Measurements from ENCODE around the gene CDON. TPM values are rescaled to one million over a fixed set of nuclear protein-coding genes. Genes with fewer than 3 reads are reported as not detected.

Gene CDON
- total RNA-seq, 1 donor from 2014 or later, result 19.9 TPM

GRCh38 chr11:126101930-126102283, 39.2 kb upstream of the CDON start:
- H3K27ac Mint-ChIP-seq (ENCODE audit: unreplicated experiment), result no peak overlapping the region

GRCh38 chr11:126101251-126101929, 38.7 kb upstream of the CDON start:
- peaks cover 8% of the 10 kb centered on the region for H3K27me3 Mint-ChIP-seq (ENCODE audit: low read depth)
- no peak overlapping the region for H3K4me3 Mint-ChIP-seq (ENCODE audit: unreplicated experiment)
- H3K4me1 Mint-ChIP-seq (ENCODE audit: low read depth), result peaks cover 35% of the 10 kb centered on the region
- no peaks in the 10 kb centered on the region for H3K36me3 Mint-ChIP-seq (ENCODE audit: low read depth)
- no peak for DNase-seq (ENCODE audit: low spot score)
- TF ChIP-seq CTCF (IDR thresholded peaks at IDR 0.05), result no peak
- no peaks in the 10 kb centered on the region for H3K9me3 Mint-ChIP-seq (ENCODE audit: low read depth)
- H3K27ac Mint-ChIP-seq (ENCODE audit: unreplicated experiment), result no peak overlapping the region

More at GRCh38 chr11:126101930-126102283, 39.2 kb upstream of the CDON start:
- no peaks in the 10 kb centered on the region for H3K9me3 Mint-ChIP-seq (ENCODE audit: low read depth)
- no peak for DNase-seq (ENCODE audit: low spot score)
- TF ChIP-seq CTCF (IDR thresholded peaks at IDR 0.05), result no peak
- peaks cover 8% of the 10 kb centered on the region for H3K27me3 Mint-ChIP-seq (ENCODE audit: low read depth)
- H3K36me3 Mint-ChIP-seq (ENCODE audit: low read depth), result no peaks in the 10 kb centered on the region
- H3K4me1 Mint-ChIP-seq (ENCODE audit: low read depth), result peaks cover 35% of the 10 kb centered on the region
- no peak overlapping the region for H3K4me3 Mint-ChIP-seq (ENCODE audit: unreplicated experiment)

GRCh38 chr11:126100716-126101115, 38.0 kb upstream of the CDON start:
- no peak for TF ChIP-seq CTCF (IDR thresholded peaks at IDR 0.05)
- H3K27ac Mint-ChIP-seq (ENCODE audit: unreplicated experiment), result no peak overlapping the region
- no peaks in the 10 kb centered on the region for H3K9me3 Mint-ChIP-seq (ENCODE audit: low read depth)
- no peak overlapping the region for H3K4me3 Mint-ChIP-seq (ENCODE audit: unreplicated experiment)
- no peak for DNase-seq (ENCODE audit: low spot score)
- peaks cover 35% of the 10 kb centered on the region for H3K4me1 Mint-ChIP-seq (ENCODE audit: low read depth)
- no peaks in the 10 kb centered on the region for H3K36me3 Mint-ChIP-seq (ENCODE audit: low read depth)
- peaks cover 8% of the 10 kb centered on the region for H3K27me3 Mint-ChIP-seq (ENCODE audit: low read depth)

GRCh38 chr11:126098204-126098769, 35.6 kb upstream of the CDON start:
- no peaks in the 10 kb centered on the region for H3K9me3 Mint-ChIP-seq (ENCODE audit: low read depth)
- DNase-seq (ENCODE audit: low spot score), result no peak
- peaks cover 4% of the 10 kb centered on the region for H3K36me3 Mint-ChIP-seq (ENCODE audit: low read depth)
- no peak overlapping the region for H3K4me3 Mint-ChIP-seq (ENCODE audit: unreplicated experiment)
- H3K4me1 Mint-ChIP-seq (ENCODE audit: low read depth), result peaks cover 22% of the 10 kb centered on the region
- no peak for TF ChIP-seq CTCF (IDR thresholded peaks at IDR 0.05)
- H3K27ac Mint-ChIP-seq (ENCODE audit: unreplicated experiment), result no peak overlapping the region
- H3K27me3 Mint-ChIP-seq (ENCODE audit: low read depth), result peaks cover 14% of the 10 kb centered on the region

- Mint-ChIP-seq H3K4me1 (ENCODE audit: low read depth) (peaks cover 7% of the 10 kb centered on the region), H3K4me3 (ENCODE audit: unreplicated experiment) (no peak overlapping the region), H3K27me3 (ENCODE audit: low read depth) (peaks cover 14% of the 10 kb centered on the region), H3K9me3 (ENCODE audit: low read depth) (no peaks in the 10 kb centered on the region), H3K27ac (ENCODE audit: unreplicated experiment) (no peak overlapping the region), H3K36me3 (ENCODE audit: low read depth) (peaks cover 4% of the 10 kb centered on the region)
- no peak for DNase-seq (ENCODE audit: low spot score)
- TF ChIP-seq CTCF (IDR thresholded peaks at IDR 0.05), result no peak
Observed at GRCh38 chr11:126095745-126096144, 33.1 kb upstream of the CDON start.
